Activated naive CD8-positive, alpha-beta T cell treated with anti-CD3 and anti-CD28 coated beads, Interleukin-2, amount 10 ng/mL, durations not matched to agents 7 days and 5 days (primary cell): ENCODE measurements around the gene SLC17A9. TPM values are rescaled to one million over a fixed set of nuclear protein-coding genes. Genes with fewer than 3 reads are reported as not detected.

Source experiments
- ATAC-seq: fragments of 150-1000 bp; cut with Tn5 transposase; one replicate; pipeline ENCODE4 v1.10.0; 2021; ENCODE audit warnings: low read depth, moderate library complexity
- POLR2A ChIA-PET: fragments of 350-600 bp; sonication (Branson Sonifier 250); formaldehyde crosslinking; loops from one replicate; lab custom pipeline; 2021; ENCODE audit warnings: antibody characterized with exemption; lab: Charles Lee
- DNase-seq: peaks from one replicate; pipeline ENCODE4 v3.0.0; 2021
- H3K27ac Mint-ChIP-seq: one replicate; pipeline ENCODE4 v1.8.0; 2022; ENCODE audit warnings: mild to moderate bottlenecking, mixed read lengths
- H3K27me3 Mint-ChIP-seq: one replicate; pipeline ENCODE4 v1.8.0; 2022; ENCODE audit warnings: mild to moderate bottlenecking, moderate library complexity, mixed read lengths
- H3K36me3 Mint-ChIP-seq: one replicate; pipeline ENCODE4 v1.8.0; 2021; ENCODE audit warnings: mild to moderate bottlenecking, mixed read lengths
- H3K4me1 Mint-ChIP-seq: one replicate; pipeline ENCODE4 v1.8.0; 2021; ENCODE audit warnings: mixed read lengths
- H3K4me3 Mint-ChIP-seq: one replicate; pipeline ENCODE4 v1.8.0; 2022; ENCODE audit warnings: mild to moderate bottlenecking, moderate library complexity, mixed read lengths
- H3K9me3 Mint-ChIP-seq: one replicate; pipeline ENCODE4 v1.8.0; 2021; ENCODE audit warnings: mixed read lengths
- total RNA-seq, 2 experiments: library from RNA; stranded (reverse); gene quantifications; one replicate each; pipeline ENCODE4 v1.2.3, GENCODE V29; 2021

The SLC17A9 gene
- total RNA-seq, 2 experiments from 2014 or later = 40.9 to 43.5 TPM

DNA sequence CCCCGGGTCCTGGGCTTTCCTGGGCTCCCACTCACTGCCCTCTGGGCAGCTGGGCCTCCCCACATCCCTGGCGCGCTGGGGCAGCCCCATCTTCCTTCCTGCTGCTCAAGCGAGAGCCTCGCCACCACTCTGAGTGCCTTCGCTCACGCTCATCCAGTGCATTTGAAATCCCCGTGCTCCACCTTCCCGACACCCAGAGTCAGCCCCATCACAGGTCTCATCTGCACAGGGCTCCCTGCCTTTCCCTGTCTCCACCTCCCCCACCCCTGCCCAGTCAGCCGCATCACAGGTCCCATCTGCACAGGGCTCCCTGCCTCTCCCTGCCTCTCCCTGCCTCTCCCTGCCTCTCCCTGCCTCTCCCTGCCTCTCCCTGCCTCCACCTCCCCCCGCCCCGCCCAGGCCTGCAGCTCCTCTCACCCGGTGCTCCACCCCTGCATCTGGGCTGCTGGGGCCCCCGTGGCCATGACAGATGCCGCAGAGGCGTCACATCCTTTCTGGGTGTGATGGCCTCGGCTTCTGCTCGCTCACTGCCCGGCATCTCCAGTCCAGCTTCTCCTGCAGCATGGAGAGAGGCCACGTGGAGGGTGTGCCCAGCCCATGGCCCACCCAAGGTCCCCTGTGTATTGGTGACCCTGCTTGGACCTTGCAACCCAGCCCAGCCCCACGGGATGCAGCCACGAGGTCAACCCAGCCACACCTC, 63.3 kb downstream of the SLC17A9 start:
- DNase-seq = no peak
- Mint-ChIP-seq H3K9me3 (peaks cover 8% of the 10 kb centered on the region), H3K27ac (no peak overlapping the region), H3K36me3 (no peaks in the 10 kb centered on the region), H3K27me3 (peaks cover 49% of the 10 kb centered on the region), H3K4me3 (no peak overlapping the region), H3K4me1 (peaks cover 2% of the 10 kb centered on the region)
- POLR2A ChIA-PET = no interaction called here
- no peak for ATAC-seq

DNA sequence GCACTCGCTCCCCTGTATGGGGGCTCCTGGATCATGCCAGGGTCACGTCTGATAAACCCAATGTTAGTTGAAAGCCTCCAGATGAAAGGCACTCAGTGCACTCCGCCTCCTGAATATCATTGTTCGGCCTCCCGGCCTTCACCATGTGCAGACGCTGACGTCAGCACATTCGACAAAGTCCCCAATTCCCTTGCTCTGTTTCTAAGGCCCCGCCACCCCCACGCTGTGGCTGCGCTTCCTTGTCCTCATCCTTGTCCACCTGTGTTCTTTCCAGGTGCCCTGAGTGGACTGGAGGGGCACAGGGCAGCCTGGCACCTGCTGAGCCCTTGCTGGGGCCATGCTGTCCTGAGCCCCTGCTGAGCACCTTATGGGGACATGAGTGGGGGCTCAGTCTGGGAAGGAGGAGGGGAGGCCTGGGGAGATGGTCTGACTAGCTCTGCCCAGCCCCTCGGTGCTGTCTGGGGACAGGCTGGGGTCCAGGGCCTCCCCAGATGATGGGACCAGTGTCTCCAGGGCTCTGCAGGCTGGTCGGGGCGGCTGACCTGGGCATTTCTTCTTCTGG, 64.1 kb downstream of the SLC17A9 start:
- Mint-ChIP-seq H3K27ac (no peak overlapping the region), H3K4me3 (no peak overlapping the region), H3K9me3 (peaks cover 8% of the 10 kb centered on the region), H3K36me3 (no peaks in the 10 kb centered on the region), H3K27me3 (peaks cover 41% of the 10 kb centered on the region), H3K4me1 (no peaks in the 10 kb centered on the region)
- POLR2A ChIA-PET = no interaction called here
- DNase-seq (no peak), ATAC-seq (no peak)

DNA sequence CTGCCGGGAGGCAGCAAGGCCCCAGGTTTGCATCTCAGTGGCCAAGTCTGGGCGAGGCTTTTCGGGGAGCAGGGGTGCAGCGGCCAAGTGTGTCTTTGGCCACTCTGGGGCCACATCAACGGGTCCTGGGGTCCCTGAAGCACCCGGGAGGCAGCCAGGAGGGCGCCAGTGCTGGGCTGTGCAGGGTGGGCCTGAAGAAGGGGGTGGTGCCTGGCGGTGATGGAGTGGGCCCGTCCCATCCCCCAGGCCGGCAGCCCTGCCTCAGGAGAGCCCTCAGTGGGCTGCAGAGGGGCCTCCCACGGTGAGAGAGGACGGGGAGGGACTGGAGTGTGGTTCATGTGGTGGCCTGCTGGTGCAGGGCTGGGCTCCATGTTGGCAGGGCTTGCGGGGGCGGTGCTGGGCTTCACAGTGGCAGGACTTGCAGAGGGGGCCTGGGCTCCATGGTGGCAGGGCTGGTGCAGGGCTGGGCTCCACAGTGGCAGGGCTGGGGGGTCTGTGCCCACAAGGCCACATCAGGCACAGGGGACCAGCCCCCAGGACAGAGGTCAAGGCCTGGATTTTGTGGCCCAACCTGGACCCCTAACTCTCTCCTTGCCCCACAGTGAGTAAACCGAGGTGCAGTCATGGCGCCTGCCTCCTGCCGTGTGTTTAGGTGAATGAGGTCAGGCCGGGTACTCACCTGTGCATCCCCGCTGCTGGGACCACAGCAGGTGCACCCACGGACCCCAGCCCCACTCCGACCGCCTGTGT, 64.7 kb downstream of the SLC17A9 start:
- no peaks in the 10 kb centered on the region for H3K4me1 Mint-ChIP-seq
- no peak overlapping the region for H3K27ac Mint-ChIP-seq
- H3K27me3 Mint-ChIP-seq = peaks cover 35% of the 10 kb centered on the region
- H3K36me3 Mint-ChIP-seq = no peaks in the 10 kb centered on the region
- ATAC-seq = no peak
- peaks cover 8% of the 10 kb centered on the region for H3K9me3 Mint-ChIP-seq
- H3K4me3 Mint-ChIP-seq = no peak overlapping the region
- POLR2A ChIA-PET = no interaction called here
- DNase-seq = no peak

DNA sequence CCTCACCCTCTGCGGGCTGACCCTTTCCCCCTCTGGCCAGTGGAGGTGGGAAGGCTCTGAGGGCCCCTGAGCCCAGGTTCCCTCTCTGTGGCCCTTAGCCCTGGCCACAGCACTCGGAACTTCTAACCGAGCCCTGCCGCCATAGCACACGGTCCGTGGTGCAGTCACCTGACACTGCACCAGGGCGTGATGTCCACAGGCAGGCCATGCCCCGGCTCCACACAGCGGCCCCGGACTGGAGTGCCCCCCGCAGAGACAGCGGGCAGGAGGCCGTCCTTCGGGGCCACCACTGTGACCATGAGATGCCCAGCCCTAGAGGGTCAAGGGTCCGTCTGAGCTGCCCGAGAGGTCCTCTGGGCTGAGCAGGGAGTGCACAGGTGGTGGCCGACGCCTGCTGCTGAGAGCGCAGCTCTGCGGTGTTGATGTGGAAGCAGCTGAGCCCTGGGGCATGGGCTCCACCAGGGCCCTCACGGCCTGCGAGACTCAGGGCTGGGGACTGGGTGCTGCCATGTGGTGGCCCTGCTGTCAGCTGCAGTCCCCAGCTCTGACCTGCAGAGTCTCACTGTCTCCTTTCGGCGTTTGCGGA, 65.4 kb downstream of the SLC17A9 start:
- ATAC-seq = no peak
- Mint-ChIP-seq H3K27ac (no peak overlapping the region), H3K9me3 (peaks cover 6% of the 10 kb centered on the region), H3K27me3 (peaks cover 28% of the 10 kb centered on the region), H3K4me3 (no peak overlapping the region), H3K4me1 (no peaks in the 10 kb centered on the region), H3K36me3 (no peaks in the 10 kb centered on the region)
- no peak for DNase-seq
- POLR2A ChIA-PET = no interaction called here

Other genes starting within 250 kb of the SLC17A9 start
- gene NTSR1, start 243.9 kb upstream of the SLC17A9 start, total RNA-seq = under 1 TPM; 0.33 to 0.37 TPM
- gene MRGBP, start 156.2 kb upstream of the SLC17A9 start, total RNA-seq = 10 to 100 TPM; 17.9 to 18.9 TPM
- gene OGFR, start 147.9 kb upstream of the SLC17A9 start, total RNA-seq = 10 to 100 TPM; 80.8 to 81.1 TPM
- gene COL9A3, start 135.7 kb upstream of the SLC17A9 start, total RNA-seq = under 1 TPM; 0.42 to 0.82 TPM
- 10 to 100 TPM in 1 of 2 experiments, 1 to 10 TPM in 1; 9.3 to 10.1 TPM for gene TCFL5, start 90.9 kb upstream of the SLC17A9 start, total RNA-seq
- gene DIDO1, start 26.2 kb upstream of the SLC17A9 start, total RNA-seq = 100 to 1,000 TPM; 100 to 104 TPM
- 10 to 100 TPM; 42.1 to 43.0 TPM for gene GID8, start 14.6 kb upstream of the SLC17A9 start, total RNA-seq
- gene BHLHE23, start 54.3 kb downstream of the SLC17A9 start, total RNA-seq = not detected